ENCODE data around the gene PHLDA3. TPM values are rescaled to one million over a fixed set of nuclear protein-coding genes. Genes with fewer than 3 reads are reported as not detected.

PHLDA3 gene
- total RNA-seq, 1 donor from 2014 or later: 25.0 TPM

GRCh38 chr1:201419746-201420607 is 49.0 kb downstream of the PHLDA3 start:
- Mint-ChIP-seq H3K27me3 (ENCODE audit: unreplicated experiment) (peaks cover 6% of the 10 kb centered on the region), H3K9me3 (ENCODE audit: unreplicated experiment) (no peaks in the 10 kb centered on the region), H3K4me3 (ENCODE audit: unreplicated experiment) (no peak overlapping the region), H3K36me3 (ENCODE audit: low read depth, unreplicated experiment) (no peaks in the 10 kb centered on the region), H3K4me1 (ENCODE audit: unreplicated experiment) (no peaks in the 10 kb centered on the region), H3K27ac (ENCODE audit: unreplicated experiment) (no peak overlapping the region)
- no peak for DNase-seq (ENCODE audit: low spot score)
- no peak for TF ChIP-seq CTCF (IDR thresholded peaks at IDR 0.05; ENCODE audit: unreplicated experiment)

- Mint-ChIP-seq H3K27ac (ENCODE audit: unreplicated experiment) (no peak overlapping the region), H3K4me3 (ENCODE audit: unreplicated experiment) (no peak overlapping the region), H3K36me3 (ENCODE audit: low read depth, unreplicated experiment) (no peaks in the 10 kb centered on the region), H3K9me3 (ENCODE audit: unreplicated experiment) (no peaks in the 10 kb centered on the region), H3K4me1 (ENCODE audit: unreplicated experiment) (no peaks in the 10 kb centered on the region), H3K27me3 (ENCODE audit: unreplicated experiment) (peaks cover 6% of the 10 kb centered on the region)
- no peak for TF ChIP-seq CTCF (IDR thresholded peaks at IDR 0.05; ENCODE audit: unreplicated experiment)
- DNase-seq (ENCODE audit: low spot score): no peak
Measured at GRCh38 chr1:201419256-201419655, 49.7 kb downstream of the PHLDA3 start.

- H3K36me3 Mint-ChIP-seq (ENCODE audit: low read depth, unreplicated experiment): no peaks in the 10 kb centered on the region
- no peak overlapping the region for H3K4me3 Mint-ChIP-seq (ENCODE audit: unreplicated experiment)
- peaks cover 3% of the 10 kb centered on the region for H3K27me3 Mint-ChIP-seq (ENCODE audit: unreplicated experiment)
- H3K27ac Mint-ChIP-seq (ENCODE audit: unreplicated experiment): no peak overlapping the region
- no peaks in the 10 kb centered on the region for H3K4me1 Mint-ChIP-seq (ENCODE audit: unreplicated experiment)
- no peaks in the 10 kb centered on the region for H3K9me3 Mint-ChIP-seq (ENCODE audit: unreplicated experiment)
- DNase-seq (ENCODE audit: low spot score): no peak
- TF ChIP-seq CTCF (IDR thresholded peaks at IDR 0.05; ENCODE audit: unreplicated experiment): no peak
Measured at GRCh38 chr1:201418461-201418860, 50.5 kb downstream of the PHLDA3 start.

Other genes with a start within 250 kb of the PHLDA3 start
- gene PKP1, start 185.7 kb downstream of the PHLDA3 start, total RNA-seq (ENCODE audit: unreplicated experiment): 0.64 TPM
- 3.3 TPM for gene TNNT2, start 91.5 kb downstream of the PHLDA3 start, total RNA-seq (ENCODE audit: unreplicated experiment)
- gene LAD1, start 69.9 kb downstream of the PHLDA3 start, total RNA-seq (ENCODE audit: unreplicated experiment): 0.59 TPM
- gene TNNI1, start 47.5 kb downstream of the PHLDA3 start, total RNA-seq (ENCODE audit: unreplicated experiment): not detected
- gene CSRP1, start 37.9 kb upstream of the PHLDA3 start, total RNA-seq (ENCODE audit: unreplicated experiment): 111 TPM
- 101 TPM for gene NAV1, start 69.9 kb upstream of the PHLDA3 start, total RNA-seq (ENCODE audit: unreplicated experiment)

Data from endothelial cell (in vitro differentiated cells).